ENCODE results near the gene INSR.
"Not testable (repeated sequence)": the region's sequence is repeated elsewhere in the genome, so short reads cannot be mapped to it uniquely, and the experiment has no call there.

The INSR gene

DNA sequence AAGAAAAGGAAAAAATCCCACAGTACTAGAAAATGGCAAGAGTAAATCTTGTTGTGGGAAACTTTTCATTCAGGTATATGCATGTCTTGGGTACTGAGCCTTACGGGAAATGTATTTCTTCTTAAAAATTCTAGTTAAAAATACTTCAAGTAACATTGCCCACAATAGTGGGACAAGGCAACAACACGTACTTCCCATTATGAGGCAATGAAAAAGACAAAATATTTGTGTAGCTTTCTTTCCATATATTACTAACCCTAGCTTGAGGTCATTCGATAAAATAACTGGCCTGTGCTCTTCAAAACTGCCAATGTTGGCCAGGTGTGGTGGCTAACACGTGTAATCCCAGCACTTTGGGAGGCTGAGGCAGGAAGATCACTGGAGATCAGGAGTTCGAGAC, 99.2 kb downstream of the INSR start:
- DNase-seq (ENCODE audit: low read depth in 3 of 3) = no peak

DNA sequence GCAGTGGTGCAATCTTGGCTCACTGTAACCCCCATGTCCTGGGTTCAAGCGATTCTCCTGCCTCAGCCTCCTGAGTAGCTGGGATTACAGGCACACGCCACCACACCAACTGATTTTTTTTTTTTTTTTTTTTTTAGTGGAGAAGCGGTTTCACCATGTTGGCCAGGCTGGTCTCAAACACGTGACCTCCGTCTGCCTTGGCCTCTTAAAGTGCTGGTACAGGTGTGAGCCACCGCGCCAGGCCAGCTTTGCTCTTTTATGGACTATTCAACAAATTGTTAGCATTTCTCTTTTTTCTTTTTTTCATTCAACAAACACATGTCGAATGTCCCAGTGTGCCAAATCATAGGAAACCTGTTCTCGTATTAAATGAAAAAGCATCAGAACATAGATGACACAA, 99.6 kb downstream of the INSR start:
- no peak for DNase-seq (ENCODE audit: low read depth in 3 of 3)

DNA sequence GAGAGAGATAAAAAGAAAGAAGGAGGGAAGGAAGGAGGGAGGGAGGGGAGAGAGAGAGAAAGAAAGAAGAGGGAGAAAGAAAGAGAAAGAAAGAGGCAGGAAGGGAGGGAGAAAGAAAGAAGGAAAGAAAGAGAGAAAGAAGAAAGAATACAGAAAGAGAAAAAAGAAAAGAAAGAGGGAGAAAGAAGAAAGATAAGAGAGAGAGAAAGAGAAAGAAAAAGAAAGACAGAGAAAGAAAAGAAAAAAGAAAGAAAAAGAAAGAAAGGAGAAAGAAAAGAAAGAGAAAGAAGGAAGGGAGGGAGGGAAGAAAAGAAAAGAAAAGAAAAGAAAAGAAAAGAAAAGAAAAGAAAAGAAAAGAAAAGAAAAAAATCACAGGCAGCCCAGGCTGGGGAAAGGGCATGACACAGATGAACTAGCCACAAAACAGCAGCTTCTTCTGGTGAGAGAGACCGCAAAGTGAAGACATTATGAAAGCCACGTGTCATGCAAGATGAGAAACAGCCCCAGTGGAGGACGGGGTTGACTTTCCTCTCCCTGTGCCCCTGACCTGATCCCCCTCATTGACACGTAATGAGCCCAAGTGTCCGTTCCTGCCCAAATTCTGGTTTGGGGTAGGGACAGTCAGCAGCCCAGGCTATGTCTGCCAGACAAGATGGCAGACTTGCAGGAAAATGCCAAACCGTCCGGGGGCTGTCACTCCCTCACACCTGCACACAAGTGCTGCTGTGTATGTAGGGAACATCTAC, 102.1 kb downstream of the INSR start:
- DNase-seq (ENCODE audit: low read depth in 3 of 3) = no peak

- DNase-seq (ENCODE audit: low read depth in 3 of 3) = no peak
These were observed 105.2 kb downstream of the INSR start for GRCh38 chr19:7188698-7189629.

DNA sequence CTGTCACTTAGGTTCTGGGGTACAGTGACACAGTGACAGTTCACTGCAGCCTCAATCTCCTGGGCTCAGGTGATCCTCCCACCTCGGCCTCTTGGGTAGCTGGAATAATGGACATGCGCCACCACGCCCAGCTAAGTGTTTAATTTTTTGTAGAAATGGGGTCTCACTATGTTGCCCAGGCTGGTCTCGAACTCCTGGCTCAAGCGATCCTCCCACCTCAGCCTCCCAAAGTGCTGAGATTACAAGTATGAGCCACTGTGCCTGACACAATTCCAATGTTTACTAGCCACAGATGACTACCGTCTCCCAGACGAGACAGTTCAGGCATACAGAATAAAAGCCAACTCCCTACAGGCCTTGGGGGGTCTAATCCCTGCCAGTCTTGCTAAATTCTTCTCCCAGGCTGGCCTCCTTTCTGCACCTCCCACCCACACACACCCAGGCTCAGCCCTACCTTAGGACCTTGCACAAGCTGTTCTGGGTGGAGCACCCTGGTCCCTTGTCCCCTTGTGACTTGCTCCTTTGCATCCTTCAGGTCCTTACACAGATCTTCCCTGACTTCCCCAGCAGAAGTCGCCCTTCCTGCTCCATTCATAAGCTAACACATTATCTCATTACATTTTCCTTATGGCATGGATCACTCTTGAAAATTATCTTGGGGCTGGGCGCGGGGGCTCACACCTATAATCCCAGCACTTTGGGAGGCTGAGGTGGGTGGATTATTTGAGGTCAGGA, 106.4 kb downstream of the INSR start:
- no peak for DNase-seq (ENCODE audit: low read depth in 3 of 3)

- DNase-seq (ENCODE audit: low read depth in 3 of 3) = no peak
These were observed 111.7 kb downstream of the INSR start for GRCh38 chr19:7182489-7182888.

- DNase-seq (ENCODE audit: low read depth in 3 of 3) = no peak
These were observed 114.3 kb downstream of the INSR start for GRCh38 chr19:7179917-7180306.

- no peak for DNase-seq (ENCODE audit: low read depth in 3 of 3)
These were observed 116.3 kb downstream of the INSR start for GRCh38 chr19:7177926-7178325.

GRCh38 chr19:7176792-7177191, 117.4 kb downstream of the INSR start:
- no peak for DNase-seq (ENCODE audit: low read depth in 3 of 3)

- DNase-seq (ENCODE audit: low read depth in 3 of 3) = no peak
These were observed 121.4 kb downstream of the INSR start for GRCh38 chr19:7172794-7173193.

GRCh38 chr19:7170983-7171382, 123.2 kb downstream of the INSR start:
- no peak for DNase-seq (ENCODE audit: low read depth in 3 of 3)

DNA sequence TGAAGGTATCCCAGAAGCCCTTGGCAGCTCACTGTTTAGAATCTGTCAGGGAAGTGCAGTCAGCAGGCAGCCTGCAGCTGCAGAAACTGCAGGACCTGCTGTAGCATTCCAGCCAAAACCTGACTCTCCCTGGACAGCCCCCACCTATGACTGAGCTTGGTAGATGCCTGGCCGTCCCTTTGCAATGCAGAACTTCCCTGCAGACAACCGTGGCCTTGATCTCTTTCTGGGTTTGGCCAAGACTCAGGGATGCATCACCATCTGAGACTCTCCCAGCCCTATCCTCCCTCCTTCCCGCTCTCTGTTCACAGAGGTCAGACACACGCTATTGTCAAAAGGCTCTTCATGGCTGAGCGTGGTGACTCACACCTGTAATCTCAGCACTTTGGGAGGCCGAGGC, 125.3 kb downstream of the INSR start:
- DNase-seq (ENCODE audit: low read depth in 3 of 3) = no peak

DNA sequence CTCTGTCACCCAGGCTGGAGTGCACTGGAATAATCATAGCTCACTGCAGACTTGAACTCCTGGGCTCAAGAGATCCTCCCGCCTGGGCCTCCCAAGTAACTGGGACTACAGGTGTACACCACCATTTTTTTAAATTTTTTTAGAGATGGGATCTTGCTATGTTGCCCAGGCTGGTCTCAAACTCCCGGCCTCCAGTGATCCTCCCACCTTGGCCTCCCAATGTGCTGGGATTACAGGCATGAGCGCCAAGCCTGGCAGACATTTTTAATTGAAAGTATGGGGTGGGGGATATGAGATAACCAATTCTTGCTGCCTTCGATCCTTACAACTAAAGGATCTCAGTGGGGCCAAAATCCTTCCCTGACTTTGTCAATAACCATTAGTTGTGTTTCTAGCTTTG, 132.9 kb downstream of the INSR start:
- no peak for DNase-seq (ENCODE audit: low read depth in 3 of 3)

DNA sequence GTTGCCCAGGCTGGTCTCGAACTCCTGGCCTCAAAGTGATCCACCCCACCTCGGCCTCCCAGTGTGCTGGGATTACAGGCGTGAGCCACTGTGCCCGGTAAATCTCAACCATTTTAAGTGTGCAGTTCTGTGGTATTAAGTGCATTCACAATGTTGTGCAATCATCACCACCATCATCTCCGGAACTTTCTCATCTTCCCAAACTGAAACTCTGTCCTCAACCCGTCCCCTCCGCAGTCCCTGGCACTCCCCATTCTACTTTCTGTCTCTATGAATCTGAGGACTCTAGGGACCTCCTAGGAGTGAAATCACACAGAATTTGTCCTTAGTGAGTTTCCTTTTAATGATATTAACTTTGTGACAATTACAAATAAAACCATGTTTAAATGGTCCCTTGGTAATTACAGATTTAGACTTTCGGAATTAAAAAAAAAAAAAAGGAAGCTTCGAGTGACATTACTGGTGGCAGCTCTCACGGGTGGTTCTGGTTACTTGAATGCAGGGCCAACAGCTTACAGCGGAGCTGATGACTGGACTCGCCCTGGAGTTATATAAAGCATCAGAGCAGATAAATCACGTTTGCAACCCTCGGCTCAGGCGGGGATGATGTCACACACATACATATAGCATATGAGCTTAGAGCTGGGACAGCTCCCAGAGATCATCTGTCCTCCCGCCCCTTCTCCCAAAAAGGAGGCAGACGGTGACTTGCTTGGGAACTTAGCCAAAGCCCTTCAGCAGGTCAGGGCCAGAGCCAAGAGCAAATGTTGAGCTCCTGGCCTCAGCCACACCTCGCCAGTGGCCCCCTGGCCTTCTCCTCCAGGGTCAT, 134.9 kb downstream of the INSR start:
- DNase-seq (ENCODE audit: low read depth in 3 of 3) = no peak

DNA sequence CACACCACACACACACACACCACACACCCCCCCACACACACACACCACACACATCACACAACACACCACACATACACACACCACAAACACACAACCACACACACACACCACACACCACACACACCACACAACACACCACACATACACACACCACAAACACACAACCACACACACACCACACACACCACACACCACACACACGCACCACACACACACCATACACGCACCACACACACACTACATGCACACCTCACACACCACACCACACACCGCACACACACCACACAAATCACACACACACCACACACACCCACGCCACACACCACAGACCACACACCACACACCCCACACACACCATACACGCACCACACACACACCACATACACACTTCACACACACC, 141.2 kb downstream of the INSR start:
- DNase-seq (ENCODE audit: low read depth in 3 of 3) = no peak

DNA sequence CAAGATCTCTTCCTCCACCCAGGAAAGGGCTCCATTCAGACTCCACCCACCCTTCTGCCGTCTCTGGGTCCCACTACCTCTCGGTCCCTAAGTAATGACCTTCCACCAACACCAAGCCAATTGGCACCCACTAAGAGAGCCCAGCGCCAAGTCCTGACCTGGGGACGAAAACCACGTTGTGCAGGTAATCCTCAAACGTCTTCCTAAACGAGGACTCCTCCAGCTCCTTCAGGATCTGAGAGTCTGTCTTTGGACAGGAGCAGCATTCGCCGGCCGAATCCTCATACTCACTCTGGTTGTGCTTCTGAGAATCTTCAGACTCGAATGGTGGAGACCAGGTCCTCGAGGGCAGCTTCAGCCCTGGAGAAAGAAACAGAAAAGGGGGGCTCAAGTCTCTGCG, 141.6 kb downstream of the INSR start:
- DNase-seq (ENCODE audit: low read depth in 3 of 3) = no peak

DNA sequence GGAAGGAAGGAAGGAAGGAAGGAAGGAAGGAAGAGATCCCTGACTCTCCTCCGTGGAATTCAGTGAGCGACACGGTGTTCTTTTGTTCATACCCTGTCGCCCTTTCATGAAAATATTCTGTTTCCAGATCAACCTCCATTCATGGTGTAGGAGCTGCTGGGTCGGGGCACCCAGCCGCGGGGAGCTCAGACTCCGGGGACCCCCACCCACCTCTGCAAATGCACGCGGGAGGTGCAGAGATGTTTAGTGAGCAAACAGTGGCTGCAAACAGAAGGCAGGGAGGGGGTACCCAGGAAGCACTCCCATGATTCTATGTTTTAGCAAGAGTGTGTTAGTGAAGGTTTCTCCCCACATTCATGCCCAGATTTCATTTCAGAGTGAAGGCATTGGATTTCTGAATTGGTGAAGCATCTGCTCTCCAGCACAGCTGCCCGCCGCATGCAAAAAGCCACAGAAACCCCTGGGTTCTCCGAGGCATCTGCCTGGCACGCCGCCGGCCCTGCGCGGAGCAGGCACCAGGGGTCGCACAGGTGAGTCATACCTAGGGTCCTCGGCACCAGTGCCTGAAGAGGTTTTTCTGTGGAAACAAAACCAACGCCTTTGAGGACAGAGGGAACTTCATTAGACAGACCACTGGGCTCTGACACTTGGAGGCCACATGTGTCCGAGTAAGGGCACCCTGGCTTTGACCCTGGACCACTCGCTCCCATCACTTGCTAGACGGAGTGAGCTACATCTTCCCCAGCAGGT, 144.1 kb downstream of the INSR start:
- no peak for DNase-seq (ENCODE audit: low read depth in 3 of 3)

GRCh38 chr19:7147119-7147675, 147.0 kb downstream of the INSR start:
- DNase-seq (ENCODE audit: low read depth in 3 of 3) = not testable (repeated sequence)

GRCh38 chr19:7146086-7146485, 148.1 kb downstream of the INSR start:
- DNase-seq (ENCODE audit: low read depth in 3 of 3) = not testable (repeated sequence)

- DNase-seq (ENCODE audit: low read depth in 3 of 3) = no peak
These were observed 148.7 kb downstream of the INSR start for GRCh38 chr19:7145494-7145893.

Measured in stimulated activated CD4-positive, alpha-beta T cell treated with anti-CD3 and anti-CD28 coated beads, TNF-alpha, amount 100 ng/mL, for 48 hours (primary cell).